BLaER1 treated with 17β-estradiol and CSF1 and Interleukin-3, amounts not matched to agents 10 nM and 100 nM (cell line): ENCODE data around the gene SYTL2.

ENCODE experiments used
- H3K27ac ChIP-seq, 11 experiments: shearing (Covaris generic); formaldehyde crosslinking; 2 replicates each; pipeline ENCODE4 v1.8.1; 2022
- H3K27me3 ChIP-seq, 11 experiments: shearing (Covaris generic); formaldehyde crosslinking; 2 replicates each; pipeline ENCODE4 v1.8.1; 2022
- H3K36me3 ChIP-seq, 11 experiments: shearing (Covaris generic); formaldehyde crosslinking; 2 replicates each; pipeline ENCODE4 v1.8.1; 2022
- H3K4me1 ChIP-seq, 10 experiments: shearing (Covaris generic); formaldehyde crosslinking; 2 replicates each; pipeline ENCODE4 v1.8.1; 2022
- H3K4me2 ChIP-seq, 11 experiments: shearing (Covaris generic); formaldehyde crosslinking; 2 replicates each; pipeline ENCODE4 v1.8.1; 2022
- H3K4me3 ChIP-seq, 10 experiments: shearing (Covaris generic); formaldehyde crosslinking; 2 replicates each; pipeline ENCODE4 v1.8.1; 2022
- H3K9ac ChIP-seq, 11 experiments: shearing (Covaris generic); formaldehyde crosslinking; 2 replicates each; pipeline ENCODE4 v1.8.1; 2022
- H3K9me3 ChIP-seq, 11 experiments: shearing (Covaris generic); formaldehyde crosslinking; replicated peaks in 1 of 11; 2 replicates each; pipeline ENCODE4 v1.8.1; 2022
- H4K20me1 ChIP-seq, 11 experiments: shearing (Covaris generic); formaldehyde crosslinking; 2 replicates each; pipeline ENCODE4 v1.8.1; 2022
- Cebpa-rat ChIP-seq, 11 experiments: shearing (Covaris generic); IDR thresholded peaks; 2 replicates each; pipeline ENCODE4 v1.8.1; 2022

The SYTL2 gene

GRCh38 chr11:85776951-85777602 is 33.9 kb downstream of the SYTL2 start:
- Histone ChIP-seq H3K36me3 (no peaks in the 10 kb centered on the region), H3K9me3 (peaks cover under 1 to 20% (median 5%) of the 10 kb centered on the region in 11 experiments; a peak in 19 of 22 replicates), H3K27me3 (no peaks in the 10 kb centered on the region), H3K4me2 (no peak overlapping the region), H3K9ac (no peak overlapping the region), H4K20me1 (no peaks in the 10 kb centered on the region), H3K27ac (no peak overlapping the region), H3K4me1 (peaks cover 5 to 24% (median 17%) of the 10 kb centered on the region in 10 experiments; a peak in 18 of 20 replicates), H3K4me3 (no peak overlapping the region)
- no peak for TF ChIP-seq Cebpa-rat (IDR thresholded peaks at IDR 0.05)

GRCh38 chr11:85774256-85775101 is 36.5 kb downstream of the SYTL2 start:
- no peaks in the 10 kb centered on the region for H4K20me1 ChIP-seq
- H3K9ac ChIP-seq: no peak overlapping the region
- peak overlapping the region in 6 of 11 experiments; percentile 4 to 39 (median 16); a peak in 7 of 22 replicates for H3K4me2 ChIP-seq
- peaks cover 0 to 8% (median 5%) of the 10 kb centered on the region in 10 experiments; a peak in 7 of 20 replicates for H3K4me1 ChIP-seq
- H3K27me3 ChIP-seq: no peaks in the 10 kb centered on the region
- H3K9me3 ChIP-seq: peaks cover 0 to 13% (median 0%) of the 10 kb centered on the region in 11 experiments; a peak in 4 of 22 replicates
- TF ChIP-seq Cebpa-rat (IDR thresholded peaks at IDR 0.05): no peak
- no peak overlapping the region for H3K27ac ChIP-seq
- H3K4me3 ChIP-seq: no peak overlapping the region
- no peaks in the 10 kb centered on the region for H3K36me3 ChIP-seq

- H3K9me3 ChIP-seq: peaks cover 0 to 16% (median 0%) of the 10 kb centered on the region in 11 experiments; a peak in 4 of 22 replicates
- H3K27ac ChIP-seq: no peak overlapping the region
- peaks cover 0 to 8% (median 5%) of the 10 kb centered on the region in 10 experiments; a peak in 7 of 20 replicates for H3K4me1 ChIP-seq
- H4K20me1 ChIP-seq: no peaks in the 10 kb centered on the region
- no peak for TF ChIP-seq Cebpa-rat (IDR thresholded peaks at IDR 0.05)
- H3K4me2 ChIP-seq: no peak overlapping the region
- no peaks in the 10 kb centered on the region for H3K27me3 ChIP-seq
- H3K4me3 ChIP-seq: no peak overlapping the region
- no peaks in the 10 kb centered on the region for H3K36me3 ChIP-seq
- no peak overlapping the region for H3K9ac ChIP-seq
Observed at GRCh38 chr11:85772695-85773094, 38.2 kb downstream of the SYTL2 start.

GRCh38 chr11:85771568-85771967 is 39.4 kb downstream of the SYTL2 start:
- no peak overlapping the region for H3K4me2 ChIP-seq
- TF ChIP-seq Cebpa-rat (IDR thresholded peaks at IDR 0.05): no peak
- no peaks in the 10 kb centered on the region for H3K27me3 ChIP-seq
- no peak overlapping the region for H3K4me3 ChIP-seq
- no peaks in the 10 kb centered on the region for H3K36me3 ChIP-seq
- no peaks in the 10 kb centered on the region for H4K20me1 ChIP-seq
- peaks cover 0 to 8% (median 5%) of the 10 kb centered on the region in 10 experiments; a peak in 7 of 20 replicates for H3K4me1 ChIP-seq
- H3K9me3 ChIP-seq: peaks cover 0 to 16% (median 0%) of the 10 kb centered on the region in 11 experiments; a peak in 4 of 22 replicates
- H3K9ac ChIP-seq: no peak overlapping the region
- no peak overlapping the region for H3K27ac ChIP-seq

GRCh38 chr11:85769771-85770170 is 41.2 kb downstream of the SYTL2 start:
- no peak overlapping the region for H3K4me2 ChIP-seq
- H3K9me3 ChIP-seq: 0 out of 22 replicates have a peak, but pooled peaks cover 0 to 8% (median 0%) of the 10 kb centered on the region in 11 experiments
- H3K9ac ChIP-seq: no peak overlapping the region
- no peak for TF ChIP-seq Cebpa-rat (IDR thresholded peaks at IDR 0.05)
- H3K27me3 ChIP-seq: no peaks in the 10 kb centered on the region
- no peaks in the 10 kb centered on the region for H4K20me1 ChIP-seq
- no peak overlapping the region for H3K27ac ChIP-seq
- peaks cover 0 to 7% (median 5%) of the 10 kb centered on the region in 10 experiments; a peak in 7 of 20 replicates for H3K4me1 ChIP-seq
- H3K36me3 ChIP-seq: no peaks in the 10 kb centered on the region
- no peak overlapping the region for H3K4me3 ChIP-seq

- H3K27ac ChIP-seq: no peak overlapping the region
- no peaks in the 10 kb centered on the region for H3K36me3 ChIP-seq
- H4K20me1 ChIP-seq: no peaks in the 10 kb centered on the region
- H3K4me1 ChIP-seq: no peaks in the 10 kb centered on the region
- no peak for TF ChIP-seq Cebpa-rat (IDR thresholded peaks at IDR 0.05)
- H3K4me3 ChIP-seq: no peak overlapping the region
- H3K4me2 ChIP-seq: no peak overlapping the region
- 0 out of 22 replicates have a peak, but pooled peaks cover 0 to 8% (median 0%) of the 10 kb centered on the region in 11 experiments for H3K9me3 ChIP-seq
- H3K9ac ChIP-seq: no peak overlapping the region
- H3K27me3 ChIP-seq: no peaks in the 10 kb centered on the region
Observed at GRCh38 chr11:85768473-85769146, 42.3 kb downstream of the SYTL2 start.

GRCh38 chr11:85767246-85767945 is 43.5 kb downstream of the SYTL2 start:
- Histone ChIP-seq H4K20me1 (no peaks in the 10 kb centered on the region), H3K4me3 (no peak overlapping the region), H3K9ac (no peak overlapping the region), H3K27ac (no peak overlapping the region), H3K4me1 (no peaks in the 10 kb centered on the region), H3K27me3 (no peaks in the 10 kb centered on the region), H3K36me3 (no peaks in the 10 kb centered on the region), H3K4me2 (no peak overlapping the region), H3K9me3 (0 out of 22 replicates have a peak, but pooled peaks cover 0 to 8% (median 0%) of the 10 kb centered on the region in 11 experiments)
- no peak for TF ChIP-seq Cebpa-rat (IDR thresholded peaks at IDR 0.05)

- Histone ChIP-seq H3K4me3 (no peak overlapping the region), H3K4me2 (no peak overlapping the region), H3K4me1 (no peaks in the 10 kb centered on the region), H3K9me3 (0 out of 22 replicates have a peak, but pooled peaks cover 0 to 8% (median 0%) of the 10 kb centered on the region in 11 experiments), H3K36me3 (no peaks in the 10 kb centered on the region), H3K9ac (no peak overlapping the region), H3K27ac (no peak overlapping the region), H4K20me1 (no peaks in the 10 kb centered on the region), H3K27me3 (no peaks in the 10 kb centered on the region)
- TF ChIP-seq Cebpa-rat (IDR thresholded peaks at IDR 0.05): no peak
Observed at GRCh38 chr11:85766721-85767161, 44.2 kb downstream of the SYTL2 start.
